Stimulated activated CD8-positive, alpha-beta memory T cell treated with anti-CD3 and anti-CD28 coated beads, Interleukin-7, amount 100 ng/mL, for 4 hours (primary cell): ENCODE results near the gene SF1.
A peak's percentile ranks its signal among the peaks of the same experiment; 100 is the strongest.

Source experiments
- DNase-seq, 2 donors: peaks; one replicate each; pipeline ENCODE4 v3.0.0-alpha.2; 2020; ENCODE audit warnings: low read depth in 2 of 2

SF1 gene

GRCh38 chr11:64723907-64724862 is 54.2 kb downstream of the SF1 start:
- DNase-seq, result no peak

- DNase-seq, result peak; percentile 62 to 80
Measured at GRCh38 chr11:64723117-64723906, 55.0 kb downstream of the SF1 start, which contains the start of gene NRXN2. TSS of gene NRXN2 (minus strand) at chr11:64723197. CDS start at chr11:64713699, 9,498 bp downstream.

GRCh38 chr11:64722141-64723065 is 55.9 kb downstream of the SF1 start:
- DNase-seq, result no peak

- no peak for DNase-seq
Measured at GRCh38 chr11:64721359-64721699, 57.0 kb downstream of the SF1 start.

- no peak for DNase-seq
Measured at GRCh38 chr11:64720640-64721358, 57.5 kb downstream of the SF1 start.

GRCh38 chr11:64720167-64720566 is 58.2 kb downstream of the SF1 start:
- DNase-seq, result no peak

- no peak for DNase-seq
Measured at GRCh38 chr11:64719406-64719805, 58.9 kb downstream of the SF1 start.

- DNase-seq, result no peak
Measured at GRCh38 chr11:64718780-64719124, 59.6 kb downstream of the SF1 start.

- DNase-seq, result no peak
Measured at GRCh38 chr11:64718084-64718779, 60.1 kb downstream of the SF1 start.

GRCh38 chr11:64717268-64717578 is 61.1 kb downstream of the SF1 start:
- DNase-seq, result no peak

GRCh38 chr11:64716473-64717267 is 61.7 kb downstream of the SF1 start:
- no peak for DNase-seq

GRCh38 chr11:64715756-64716472 is 62.4 kb downstream of the SF1 start:
- no peak for DNase-seq

GRCh38 chr11:64715110-64715509 is 63.2 kb downstream of the SF1 start:
- no peak for DNase-seq

- DNase-seq, result no peak
Measured at GRCh38 chr11:64714666-64715065, 63.7 kb downstream of the SF1 start.
